ENCODE measurements around the gene CXCR1.
"Not testable (repeated sequence)": the region's sequence is repeated elsewhere in the genome, so short reads cannot be mapped to it uniquely, and the experiment has no call there.

Gene CXCR1

DNA sequence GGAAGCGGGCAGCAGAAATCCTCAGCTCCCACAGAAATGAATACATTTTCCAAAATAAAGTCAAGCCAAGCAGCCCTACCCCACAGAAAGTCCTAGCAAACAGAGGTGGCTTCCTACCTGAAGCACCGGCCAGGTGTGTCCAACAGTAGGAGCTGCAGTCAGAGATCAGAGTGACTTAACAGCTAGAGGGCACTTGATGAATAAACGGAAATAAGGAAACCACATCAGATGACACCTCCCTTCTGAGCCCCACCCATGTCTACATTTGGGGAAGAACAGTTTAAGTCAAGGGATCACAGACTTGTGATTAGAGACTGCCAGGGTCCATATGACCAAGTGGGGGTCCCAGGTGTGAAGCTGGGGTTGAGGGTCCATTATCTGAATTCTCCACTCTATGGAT is at the start of gene CXCR1:
Gene CXCR1 (minus strand): TSS at position 172 of the 400 bp plus-strand sequence. CDS start 1,751 bp downstream, outside the sequence.
- no peak for DNase-seq (ENCODE audit: low read depth)

DNA sequence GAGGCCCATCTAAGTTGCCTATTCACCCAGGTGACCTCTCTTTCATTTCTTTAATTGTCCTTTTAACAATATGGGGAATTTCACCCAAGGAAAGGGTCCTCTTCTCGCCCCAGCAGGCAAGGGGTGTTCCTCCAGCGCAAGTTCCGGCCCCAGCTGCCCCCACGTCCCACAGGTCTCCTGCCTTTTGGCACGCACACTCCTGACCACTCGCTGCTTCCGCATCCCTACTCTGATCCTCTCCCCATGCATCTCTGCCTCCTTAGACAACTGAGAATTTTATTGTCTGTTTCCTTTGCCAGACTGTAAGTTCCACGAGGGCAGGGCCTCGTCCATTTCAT is 49.5 kb upstream of the CXCR1 start:
- DNase-seq (ENCODE audit: low read depth): no peak

GRCh38 chr2:218214116-218214515 is 47.4 kb upstream of the CXCR1 start:
- DNase-seq (ENCODE audit: low read depth): no peak

GRCh38 chr2:218209078-218209477 is 42.3 kb upstream of the CXCR1 start:
- DNase-seq (ENCODE audit: low read depth): no peak

DNA sequence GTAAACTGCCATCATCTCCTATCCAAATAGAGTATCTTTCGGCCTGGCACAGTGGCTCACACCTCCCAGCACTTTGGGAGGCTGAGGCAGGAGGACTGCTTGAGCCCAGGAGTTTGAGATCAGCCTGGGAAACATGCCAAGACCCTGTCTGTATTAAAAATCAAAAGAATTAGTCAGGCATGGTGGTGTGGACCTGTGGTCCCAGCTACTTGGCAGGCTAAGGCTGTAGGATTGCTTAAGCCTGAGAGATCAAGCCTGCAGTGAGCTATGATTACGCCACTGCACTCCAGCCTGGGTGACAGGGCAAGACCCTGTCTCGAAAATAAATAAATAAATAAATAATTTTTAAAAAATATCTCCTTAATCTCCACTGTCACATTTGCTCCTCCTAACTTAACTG is 35.5 kb upstream of the CXCR1 start:
- DNase-seq (ENCODE audit: low read depth): no peak

- DNase-seq (ENCODE audit: low read depth): no peak
Observed at GRCh38 chr2:218196974-218197373, 30.2 kb upstream of the CXCR1 start.

DNA sequence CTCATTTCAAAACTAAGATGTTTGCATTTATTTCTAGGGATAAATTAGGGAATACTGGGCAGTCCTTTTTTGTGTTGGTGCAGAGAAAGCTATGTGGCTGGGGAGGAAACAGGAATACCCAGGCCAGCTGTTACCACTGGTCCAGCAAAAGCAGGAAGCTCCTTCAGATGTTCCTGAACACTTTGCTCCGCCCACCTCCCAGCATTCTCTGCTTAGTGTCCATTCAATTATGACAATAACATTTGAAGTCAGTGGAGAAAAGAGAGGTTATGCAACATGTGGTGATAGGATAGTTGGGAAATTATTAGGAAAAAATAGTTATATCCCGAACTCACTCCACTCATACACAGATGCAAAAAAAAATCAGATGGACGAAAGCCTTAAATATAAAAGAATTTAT is 28.1 kb upstream of the CXCR1 start:
- no peak for DNase-seq (ENCODE audit: low read depth)

DNA sequence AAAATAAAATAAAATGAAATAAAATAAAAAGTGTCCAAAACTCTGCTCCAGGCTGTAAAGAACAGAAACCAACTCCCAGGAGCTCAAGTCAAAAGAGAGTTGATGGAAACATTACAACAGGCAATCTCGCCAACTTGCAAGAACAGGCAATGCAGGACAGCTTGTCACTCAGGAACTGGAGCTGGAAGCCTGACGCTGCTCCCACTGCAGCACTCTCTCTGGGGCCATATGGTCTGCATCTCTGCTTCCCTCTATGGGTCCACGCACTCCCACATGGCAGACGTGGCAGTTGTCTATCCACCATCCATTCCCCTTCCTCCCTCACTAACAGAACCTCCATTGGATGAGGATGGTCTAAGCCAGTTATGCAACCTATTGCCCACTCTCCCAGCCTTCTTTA is 26.9 kb upstream of the CXCR1 start:
- no peak for DNase-seq (ENCODE audit: low read depth)

DNA sequence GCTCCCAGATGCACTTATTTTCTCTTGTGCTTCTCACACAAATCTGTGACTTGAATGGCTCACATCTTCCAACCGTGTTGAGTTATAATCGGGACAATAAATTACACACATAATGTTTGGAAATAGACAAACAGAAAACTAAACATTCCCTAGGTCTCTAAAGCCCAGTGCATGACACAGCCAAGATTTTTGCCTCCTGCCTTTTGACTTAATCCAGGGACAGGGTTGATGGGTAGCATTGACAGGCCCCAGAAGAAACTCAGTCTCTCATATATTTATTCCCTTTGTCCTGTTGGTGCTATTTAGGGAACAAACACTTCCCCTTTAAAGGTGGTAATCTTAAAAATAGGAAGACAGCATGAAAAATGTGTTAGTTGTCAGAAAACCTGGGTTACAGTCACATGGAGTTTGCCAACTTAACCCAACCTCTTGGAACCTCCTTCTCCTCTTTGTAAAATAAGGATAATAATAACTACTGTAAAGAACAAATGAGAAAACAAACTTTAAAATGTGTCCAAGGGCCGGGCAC is 26.2 kb upstream of the CXCR1 start:
- no peak for DNase-seq (ENCODE audit: low read depth)

GRCh38 chr2:218188528-218188927 is 21.8 kb upstream of the CXCR1 start:
- DNase-seq (ENCODE audit: low read depth): no peak

- DNase-seq (ENCODE audit: low read depth): no peak
Observed at GRCh38 chr2:218187296-218188015, 20.7 kb upstream of the CXCR1 start.

DNA sequence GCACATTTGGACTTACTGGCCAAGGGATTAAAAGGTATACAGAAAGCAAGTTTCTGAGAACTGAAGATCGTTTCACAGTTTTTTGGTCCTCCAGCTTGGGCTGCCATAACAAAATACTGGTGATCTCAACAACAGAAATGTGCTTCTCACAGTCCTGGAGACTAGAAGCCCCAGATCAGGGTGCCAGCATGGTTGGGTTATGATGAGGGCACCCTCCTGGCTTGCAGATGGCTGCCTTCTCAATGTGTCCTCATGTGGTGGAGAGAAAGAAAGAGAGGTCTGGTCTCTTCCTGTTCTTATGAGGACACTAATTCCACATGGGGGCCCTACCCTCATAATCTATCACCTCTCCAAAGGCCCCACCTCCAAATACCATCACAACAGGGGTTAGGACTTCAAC is 20.1 kb upstream of the CXCR1 start:
- no peak for DNase-seq (ENCODE audit: low read depth)

GRCh38 chr2:218186355-218186766 is 19.6 kb upstream of the CXCR1 start:
- DNase-seq (ENCODE audit: low read depth): peak; percentile 31

DNA sequence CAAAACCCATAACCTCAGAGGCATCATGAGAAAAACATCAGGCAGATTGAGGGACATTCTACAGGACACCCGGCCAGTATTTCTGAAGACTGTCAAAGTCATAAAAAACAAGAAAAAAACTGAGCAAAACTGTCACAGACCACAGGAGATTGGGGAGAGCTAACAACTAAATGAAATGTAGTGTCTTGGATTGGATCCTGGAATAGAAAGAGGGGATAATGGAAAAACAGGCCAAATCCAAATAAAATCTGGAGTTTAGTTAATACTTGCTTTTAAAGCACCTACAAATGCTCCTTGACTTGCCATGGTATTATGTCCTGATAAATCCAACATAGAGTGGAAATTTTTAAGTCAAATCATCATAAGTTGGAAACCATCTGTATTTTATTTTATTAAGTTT is 17.6 kb upstream of the CXCR1 start:
- no peak for DNase-seq (ENCODE audit: low read depth)

DNA sequence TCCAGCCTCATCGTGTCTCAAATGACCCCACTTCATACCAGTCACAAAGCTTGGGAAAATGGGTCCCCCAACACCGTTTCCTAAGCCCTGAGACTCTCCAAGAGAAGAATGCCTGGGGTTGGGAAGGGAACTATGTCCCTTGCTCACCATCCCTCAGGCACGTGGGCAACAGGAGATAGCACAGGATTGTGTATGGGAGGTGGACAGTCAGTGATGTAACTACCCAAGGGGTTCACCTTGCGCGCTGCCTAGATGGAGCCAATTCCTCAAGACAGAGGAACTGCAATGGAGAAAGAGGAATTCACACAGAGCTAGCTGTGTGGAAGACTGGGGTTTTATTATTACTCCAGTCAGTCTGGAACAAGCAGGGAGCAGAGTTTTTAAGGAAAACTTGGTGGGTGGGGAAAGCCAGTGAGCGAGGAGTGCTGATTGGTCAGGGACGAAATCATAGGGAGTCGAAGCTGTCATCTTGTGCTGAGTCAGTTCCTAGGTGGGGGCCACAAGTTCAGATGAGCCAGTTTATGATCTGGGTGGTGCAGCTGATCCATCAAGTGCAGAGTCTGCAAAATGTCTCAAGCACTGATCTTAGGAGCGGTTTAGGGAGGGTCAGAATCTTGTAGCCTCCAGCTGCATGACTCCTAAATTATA is 13.8 kb upstream of the CXCR1 start:
- no peak for DNase-seq (ENCODE audit: low read depth)

- no peak for DNase-seq (ENCODE audit: low read depth)
Observed at GRCh38 chr2:218179782-218180181, 13.0 kb upstream of the CXCR1 start.

- no peak for DNase-seq (ENCODE audit: low read depth)
Observed at GRCh38 chr2:218172845-218173244, 6.1 kb upstream of the CXCR1 start.

DNA sequence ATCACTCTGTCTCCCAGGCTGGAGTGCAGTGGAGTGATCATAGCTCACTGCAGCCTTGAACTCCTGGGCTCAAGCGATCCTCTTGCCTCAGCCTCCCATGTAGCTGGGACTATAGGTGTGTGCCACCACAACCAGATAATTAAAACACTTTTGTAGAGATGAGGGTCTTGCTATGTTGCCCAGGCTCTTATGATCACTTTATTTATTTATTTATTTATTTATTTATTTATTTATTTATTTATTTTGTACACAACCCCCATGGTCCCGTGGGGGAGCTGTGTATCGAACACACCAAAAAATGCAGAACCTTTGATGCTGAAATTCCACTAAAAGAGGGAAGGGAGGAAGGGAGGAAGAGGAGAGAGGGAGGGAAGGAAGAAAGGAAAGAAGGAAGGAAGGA is 5.0 kb upstream of the CXCR1 start:
- DNase-seq (ENCODE audit: low read depth): not testable (repeated sequence)

DNA sequence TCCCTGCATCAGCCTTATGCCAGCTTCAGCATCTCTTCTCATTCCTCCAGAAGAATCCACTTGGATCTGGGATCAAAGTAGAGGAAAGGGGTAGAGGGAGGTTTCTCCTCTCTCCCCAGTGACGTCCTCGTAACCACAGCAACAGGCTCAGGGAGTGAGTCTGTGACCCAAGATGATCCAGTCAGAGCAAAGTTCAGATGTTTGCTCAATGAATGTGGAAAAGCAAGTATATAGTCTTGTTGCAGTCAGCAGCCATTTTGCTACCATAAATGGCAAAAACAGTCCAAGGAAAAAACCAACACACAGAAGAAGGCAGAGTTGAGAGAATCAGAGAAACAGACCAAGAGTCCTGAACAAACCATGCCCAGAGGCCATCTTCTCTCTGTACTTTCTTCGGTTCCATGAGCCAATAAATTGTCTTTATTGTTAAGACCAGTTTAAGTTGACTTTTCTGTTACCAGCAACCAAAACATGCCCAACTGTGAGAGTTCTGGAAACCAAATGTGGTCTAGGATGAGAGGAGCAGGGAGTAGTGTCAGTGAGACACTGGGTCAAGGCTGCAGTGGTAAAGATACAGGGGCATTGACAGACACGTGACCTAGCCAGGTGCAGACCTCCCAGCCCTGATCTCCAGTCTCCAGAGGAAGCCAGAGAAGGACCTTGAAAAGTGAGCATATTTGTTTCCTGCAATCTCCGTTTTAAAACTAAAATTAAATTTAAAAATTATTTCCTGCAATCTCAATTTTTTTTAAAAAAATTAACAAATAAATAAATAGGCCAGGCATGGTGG is 3.2 kb upstream of the CXCR1 start:
- DNase-seq (ENCODE audit: low read depth): no peak

GRCh38 chr2:218168635-218169462 is 2.1 kb upstream of the CXCR1 start:
- DNase-seq (ENCODE audit: low read depth): no peak

- no peak for DNase-seq (ENCODE audit: low read depth)
Observed at GRCh38 chr2:218168016-218168415, 1.3 kb upstream of the CXCR1 start.

GRCh38 chr2:218162814-218163213 is 3.9 kb downstream of the CXCR1 start:
- no peak for DNase-seq (ENCODE audit: low read depth)

Measured in GM04504 (cell line).